ENCODE results near the gene CBY1. TPM values are rescaled to one million over a fixed set of nuclear protein-coding genes. Genes with fewer than 3 reads are reported as not detected.

Gene CBY1
- total and polyA plus RNA-seq, 5 donors from 2014 or later: 5.0 to 13.7 (median 8.9) TPM

DNA sequence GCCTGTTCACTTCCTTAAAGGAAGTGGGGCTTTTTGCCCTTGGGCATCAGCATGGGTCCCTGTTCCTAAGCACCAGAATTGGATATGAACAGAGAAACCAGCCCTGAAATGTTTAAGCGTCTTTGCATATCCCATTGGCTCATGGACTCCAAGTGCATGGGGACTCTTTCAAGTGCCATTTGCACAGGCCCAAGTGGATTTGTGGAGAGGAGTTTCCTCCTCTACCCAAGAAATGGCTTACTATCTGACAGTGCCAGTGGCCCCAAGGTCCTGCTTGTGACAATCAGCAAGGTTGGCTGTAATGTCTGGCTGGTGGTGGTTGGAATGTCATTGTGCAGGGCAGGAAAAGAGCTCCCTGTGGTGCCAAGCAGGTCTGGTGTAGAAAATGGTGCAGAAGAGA, 29.3 kb downstream of the CBY1 start:
- Histone ChIP-seq H3K4me1 (ENCODE audit: control insufficient read depth, insufficient read depth, low read length, poor library complexity, severe bottlenecking) (peaks cover 17% of the 10 kb centered on the region), H3K27ac (ENCODE audit: insufficient read depth, low read length, poor library complexity, severe bottlenecking) (no peak overlapping the region), H3K36me3 (ENCODE audit: control insufficient read depth, insufficient read depth, low read length) (peaks cover 53% of the 10 kb centered on the region), H3K27me3 (ENCODE audit: control insufficient read depth, insufficient read depth, low read length) (no peaks in the 10 kb centered on the region), H3K9me3 (ENCODE audit: control insufficient read depth in 2 of 2, low read length in 2 of 2) (no peaks in the 10 kb centered on the region), H3K4me3 (ENCODE audit: low read depth, low read length) (no peak overlapping the region)
- H3K27ac Mint-ChIP-seq: no peak overlapping the region
- H3K4me3 Mint-ChIP-seq: no peak overlapping the region
- DNase-seq (no peak), ATAC-seq (ENCODE audit: low read depth in 2 of 2) (no peak)
- H3K36me3 Mint-ChIP-seq: peaks cover 18% of the 10 kb centered on the region
- H3K27me3 Mint-ChIP-seq: no peaks in the 10 kb centered on the region
- no peaks in the 10 kb centered on the region for H3K9me3 Mint-ChIP-seq
- H3K4me1 Mint-ChIP-seq: peaks cover 6 to 21% (median 16%) of the 10 kb centered on the region in 4 donors

DNA sequence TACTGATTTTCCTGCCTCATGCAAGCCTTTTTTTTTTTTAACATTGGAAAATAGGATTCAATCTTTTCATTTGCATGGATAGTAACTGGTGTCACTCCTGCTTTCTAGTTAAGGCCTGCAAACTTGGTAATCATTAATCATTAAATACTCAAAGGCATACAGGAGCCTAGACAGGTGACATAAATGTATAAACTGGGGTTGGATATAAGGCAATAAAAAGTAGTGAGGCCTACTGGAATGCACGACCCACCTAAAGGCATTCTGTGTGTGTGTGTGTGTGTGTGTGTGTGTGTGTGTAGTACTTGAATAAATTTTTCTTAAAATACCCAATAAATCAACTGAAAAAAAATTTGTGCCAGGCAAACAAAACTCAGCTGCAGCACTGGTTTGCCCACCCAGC, 33.2 kb downstream of the CBY1 start:
- H3K4me1 Mint-ChIP-seq: peaks cover 10 to 23% (median 18%) of the 10 kb centered on the region in 4 donors
- no peaks in the 10 kb centered on the region for H3K27me3 Mint-ChIP-seq
- H3K27me3 ChIP-seq (ENCODE audit: control insufficient read depth, insufficient read depth, low read length): no peaks in the 10 kb centered on the region
- no peaks in the 10 kb centered on the region for H3K9me3 ChIP-seq (ENCODE audit: control insufficient read depth in 2 of 2, low read length in 2 of 2)
- H3K36me3 ChIP-seq (ENCODE audit: control insufficient read depth, insufficient read depth, low read length): peaks cover 46% of the 10 kb centered on the region
- no peak overlapping the region for H3K27ac Mint-ChIP-seq
- ATAC-seq (ENCODE audit: low read depth in 2 of 2) (no peak), DNase-seq (no peak)
- no peak overlapping the region for H3K4me3 Mint-ChIP-seq
- no peaks in the 10 kb centered on the region for H3K9me3 Mint-ChIP-seq
- no peak overlapping the region for H3K4me3 ChIP-seq (ENCODE audit: low read depth, low read length)
- H3K4me1 ChIP-seq (ENCODE audit: control insufficient read depth, insufficient read depth, low read length, poor library complexity, severe bottlenecking): no peaks in the 10 kb centered on the region
- H3K36me3 Mint-ChIP-seq: peaks cover 30% of the 10 kb centered on the region
- H3K27ac ChIP-seq (ENCODE audit: insufficient read depth, low read length, poor library complexity, severe bottlenecking): no peak overlapping the region

DNA sequence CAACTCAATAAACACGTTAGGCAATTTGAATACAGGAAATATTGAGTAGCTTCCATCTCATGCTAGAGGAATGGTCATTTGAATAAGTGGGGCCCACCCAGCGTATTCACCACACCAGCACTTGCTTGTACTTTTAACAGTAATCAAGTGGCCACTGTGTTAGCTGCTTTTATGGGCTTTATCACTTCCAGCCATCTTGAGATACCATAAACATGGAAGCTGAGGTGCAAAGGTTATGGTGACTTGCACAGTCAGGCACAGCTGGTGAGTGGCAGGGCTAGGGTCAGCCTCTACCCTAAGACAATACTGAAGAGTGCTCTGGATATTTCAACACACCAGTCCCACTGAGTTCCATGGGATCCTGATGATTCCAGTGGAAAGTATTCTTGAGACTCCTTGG, 37.6 kb downstream of the CBY1 start:
- Histone ChIP-seq H3K36me3 (ENCODE audit: control insufficient read depth, insufficient read depth, low read length) (peaks cover 8% of the 10 kb centered on the region), H3K27me3 (ENCODE audit: control insufficient read depth, insufficient read depth, low read length) (no peaks in the 10 kb centered on the region), H3K4me3 (ENCODE audit: low read depth, low read length) (no peak overlapping the region), H3K4me1 (ENCODE audit: control insufficient read depth, insufficient read depth, low read length, poor library complexity, severe bottlenecking) (peaks cover 35% of the 10 kb centered on the region), H3K9me3 (ENCODE audit: control insufficient read depth in 2 of 2, low read length in 2 of 2) (no peaks in the 10 kb centered on the region), H3K27ac (ENCODE audit: insufficient read depth, low read length, poor library complexity, severe bottlenecking) (no peak overlapping the region)
- Mint-ChIP-seq H3K9me3 (no peaks in the 10 kb centered on the region), H3K36me3 (peaks cover 26% of the 10 kb centered on the region), H3K27me3 (no peaks in the 10 kb centered on the region), H3K27ac (peak overlapping the region in 1 of 3 donors; percentile 4), H3K4me3 (no peak overlapping the region), H3K4me1 (peaks cover 38 to 59% (median 49%) of the 10 kb centered on the region in 4 donors)
- ATAC-seq (ENCODE audit: low read depth in 2 of 2): no peak
- no peak for DNase-seq

DNA sequence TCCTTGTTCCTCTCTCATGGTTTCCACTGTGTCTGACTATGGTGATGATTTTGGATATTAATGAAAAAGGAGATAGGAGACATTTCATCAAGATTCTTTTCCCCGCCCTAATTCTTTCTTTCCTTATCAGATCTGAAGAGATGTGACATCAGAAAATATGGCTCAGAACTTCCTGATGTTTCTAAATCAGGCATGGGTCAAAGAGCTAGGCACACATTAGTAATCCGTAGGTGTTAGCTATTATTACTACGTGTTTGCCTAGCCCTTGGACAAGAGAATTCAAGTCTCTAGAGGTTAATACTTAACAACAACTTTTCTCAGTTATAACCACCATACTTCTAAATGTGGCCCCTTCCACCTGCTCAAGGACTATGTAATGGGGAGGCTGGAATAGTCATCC, 38.5 kb downstream of the CBY1 start:
- DNase-seq (no peak), ATAC-seq (ENCODE audit: low read depth in 2 of 2) (no peak)
- Histone ChIP-seq H3K27ac (ENCODE audit: insufficient read depth, low read length, poor library complexity, severe bottlenecking) (peak overlapping the region; percentile 36), H3K4me1 (ENCODE audit: control insufficient read depth, insufficient read depth, low read length, poor library complexity, severe bottlenecking) (peaks cover 44% of the 10 kb centered on the region), H3K27me3 (ENCODE audit: control insufficient read depth, insufficient read depth, low read length) (no peaks in the 10 kb centered on the region), H3K36me3 (ENCODE audit: control insufficient read depth, insufficient read depth, low read length) (peaks cover 7% of the 10 kb centered on the region), H3K9me3 (ENCODE audit: control insufficient read depth in 2 of 2, low read length in 2 of 2) (no peaks in the 10 kb centered on the region), H3K4me3 (ENCODE audit: low read depth, low read length) (peak overlapping the region; percentile 4)
- no peak overlapping the region for H3K4me3 Mint-ChIP-seq
- H3K9me3 Mint-ChIP-seq: no peaks in the 10 kb centered on the region
- no peaks in the 10 kb centered on the region for H3K27me3 Mint-ChIP-seq
- peaks cover 46 to 68% (median 54%) of the 10 kb centered on the region in 4 donors for H3K4me1 Mint-ChIP-seq
- peaks cover 26% of the 10 kb centered on the region for H3K36me3 Mint-ChIP-seq
- peak overlapping the region; percentile 1 to 79 (median 72) for H3K27ac Mint-ChIP-seq

GRCh38 chr22:38696606-38697424, 40.4 kb downstream of the CBY1 start:
- Histone ChIP-seq H3K27ac (ENCODE audit: insufficient read depth, low read length, poor library complexity, severe bottlenecking) (peak overlapping the region; percentile 62), H3K36me3 (ENCODE audit: control insufficient read depth, insufficient read depth, low read length) (peaks cover 2% of the 10 kb centered on the region), H3K27me3 (ENCODE audit: control insufficient read depth, insufficient read depth, low read length) (no peaks in the 10 kb centered on the region), H3K4me3 (ENCODE audit: low read depth, low read length) (peak overlapping the region; percentile 82), H3K9me3 (ENCODE audit: control insufficient read depth in 2 of 2, low read length in 2 of 2) (no peaks in the 10 kb centered on the region), H3K4me1 (ENCODE audit: control insufficient read depth, insufficient read depth, low read length, poor library complexity, severe bottlenecking) (peaks cover 58% of the 10 kb centered on the region)
- Mint-ChIP-seq H3K27me3 (peaks cover 4% of the 10 kb centered on the region), H3K36me3 (peaks cover 19% of the 10 kb centered on the region), H3K27ac (peak overlapping the region; percentile 87 to 97 (median 89)), H3K9me3 (no peaks in the 10 kb centered on the region), H3K4me1 (peaks cover 39 to 74% (median 55%) of the 10 kb centered on the region in 4 donors), H3K4me3 (peak overlapping the region; percentile 23 to 95 (median 94))
- peak; percentile 48 to 51 for ATAC-seq (ENCODE audit: low read depth in 2 of 2)
- peak in 1 of 3 donors; percentile 81 for DNase-seq

DNA sequence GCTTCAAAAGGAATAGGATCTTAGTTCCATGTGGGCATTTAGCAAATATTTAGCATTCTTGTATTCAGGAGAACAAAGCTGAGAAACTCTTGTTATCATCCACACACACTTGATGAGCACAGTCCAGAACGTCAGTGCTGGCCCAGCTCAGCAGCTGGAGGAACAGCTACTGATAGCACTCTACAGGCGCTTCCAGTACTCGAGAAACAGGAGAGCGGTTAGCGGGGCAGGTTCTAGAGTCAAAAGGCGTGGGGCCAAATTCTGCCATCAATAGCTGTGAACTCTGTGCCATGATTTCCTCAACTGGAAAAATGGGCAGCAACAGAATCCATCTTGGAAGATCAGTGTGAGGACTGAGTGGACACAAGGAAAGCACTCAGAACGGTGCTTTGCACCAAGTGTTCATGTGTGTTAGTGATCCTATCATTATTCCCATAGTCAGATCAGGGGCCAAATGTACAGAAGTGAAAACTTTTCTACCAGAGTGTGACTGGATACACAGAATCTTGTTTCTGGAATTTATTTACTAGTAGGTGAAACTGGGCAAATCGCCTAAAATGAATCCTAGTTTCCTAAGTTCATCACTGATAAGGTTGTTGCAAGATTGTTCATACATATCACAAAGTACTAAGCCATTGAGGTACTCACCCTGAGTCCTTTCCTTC, 41.1 kb downstream of the CBY1 start:
- Mint-ChIP-seq H3K36me3 (peaks cover 16% of the 10 kb centered on the region), H3K27ac (peak overlapping the region; percentile 52 to 97 (median 87)), H3K9me3 (no peaks in the 10 kb centered on the region), H3K4me1 (peaks cover 36 to 72% (median 52%) of the 10 kb centered on the region in 4 donors), H3K4me3 (peak overlapping the region in 3 of 4 donors; percentile 92 to 95 (median 95)), H3K27me3 (peaks cover 4% of the 10 kb centered on the region)
- no peaks in the 10 kb centered on the region for H3K9me3 ChIP-seq (ENCODE audit: control insufficient read depth in 2 of 2, low read length in 2 of 2)
- no peaks in the 10 kb centered on the region for H3K36me3 ChIP-seq (ENCODE audit: control insufficient read depth, insufficient read depth, low read length)
- DNase-seq (no peak), ATAC-seq (ENCODE audit: low read depth in 2 of 2) (no peak)
- peak overlapping the region; percentile 62 for H3K27ac ChIP-seq (ENCODE audit: insufficient read depth, low read length, poor library complexity, severe bottlenecking)
- peak overlapping the region; percentile 82 for H3K4me3 ChIP-seq (ENCODE audit: low read depth, low read length)
- no peaks in the 10 kb centered on the region for H3K27me3 ChIP-seq (ENCODE audit: control insufficient read depth, insufficient read depth, low read length)
- H3K4me1 ChIP-seq (ENCODE audit: control insufficient read depth, insufficient read depth, low read length, poor library complexity, severe bottlenecking): peaks cover 64% of the 10 kb centered on the region

GRCh38 chr22:38698407-38699094, 42.1 kb downstream of the CBY1 start:
- H3K27me3 ChIP-seq (ENCODE audit: control insufficient read depth, insufficient read depth, low read length): no peaks in the 10 kb centered on the region
- peaks cover 64% of the 10 kb centered on the region for H3K4me1 ChIP-seq (ENCODE audit: control insufficient read depth, insufficient read depth, low read length, poor library complexity, severe bottlenecking)
- peak overlapping the region; percentile 82 for H3K4me3 ChIP-seq (ENCODE audit: low read depth, low read length)
- ATAC-seq (ENCODE audit: low read depth in 2 of 2) (no peak), DNase-seq (no peak)
- no peaks in the 10 kb centered on the region for H3K9me3 Mint-ChIP-seq
- H3K36me3 Mint-ChIP-seq: peaks cover 9% of the 10 kb centered on the region
- peaks cover 4% of the 10 kb centered on the region for H3K27me3 Mint-ChIP-seq
- peak overlapping the region; percentile 97 for H3K27ac ChIP-seq (ENCODE audit: insufficient read depth, low read length, poor library complexity, severe bottlenecking)
- H3K27ac Mint-ChIP-seq: peak overlapping the region; percentile 56 to 98 (median 97)
- no peaks in the 10 kb centered on the region for H3K9me3 ChIP-seq (ENCODE audit: control insufficient read depth in 2 of 2, low read length in 2 of 2)
- H3K36me3 ChIP-seq (ENCODE audit: control insufficient read depth, insufficient read depth, low read length): no peaks in the 10 kb centered on the region
- H3K4me3 Mint-ChIP-seq: peak overlapping the region; percentile 87 to 95 (median 94)
- H3K4me1 Mint-ChIP-seq: peaks cover 36 to 63% (median 43%) of the 10 kb centered on the region in 4 donors
